Measurements from ENCODE around the gene KLHL14.

GRCh38 chr18:32822197-32822596 is 49.4 kb upstream of the KLHL14 start:
- TF ChIP-seq SIN3A (IDR thresholded peaks at IDR 0.05; ENCODE audit: borderline replicate concordance, low read depth, low read length) = no peak
- TF ChIP-seq CTCF (CRISPR knock-in tag; IDR thresholded peaks at IDR 0.05) = no peak
- no peak for TF ChIP-seq GLI4 (CRISPR knock-in tag; IDR thresholded peaks at IDR 0.05; ENCODE audit: borderline replicate concordance)
- TF ChIP-seq ZNF256 (CRISPR knock-in tag; conservative IDR thresholded peaks at IDR 0.05) = no peak

All from HepG2 (cell line).